IPS DF 6.9 (cell line): ENCODE data around the gene DTX3.
A peak's percentile ranks its signal among the peaks of the same experiment; 100 is the strongest.

Experiments used
- DNase-seq: peaks from one replicate; pipeline ENCODE4 v3.0.0-alpha.2; 2013; ENCODE audit warnings: low read depth, low spot score
- H3K27ac ChIP-seq: one replicate; pipeline ENCODE4 v1.5.1; 2013; ENCODE audit warnings: low read length, control low read depth
- H3K27me3 ChIP-seq: 2 replicates; pipeline ENCODE4 v1.6.1; 2013; ENCODE audit warnings: mild to moderate bottlenecking, low read length; ENCODE audit not compliant: control insufficient read depth, insufficient read depth
- H3K36me3 ChIP-seq: 2 replicates; pipeline ENCODE4 v1.6.1; 2013; ENCODE audit warnings: low read length; ENCODE audit not compliant: control insufficient read depth, insufficient read depth
- H3K4me1 ChIP-seq: 2 replicates; pipeline ENCODE4 v1.6.1; 2013; ENCODE audit warnings: low read length; ENCODE audit not compliant: control insufficient read depth, insufficient read depth
- H3K4me3 ChIP-seq: 2 replicates; pipeline ENCODE4 v1.5.1; 2013; ENCODE audit warnings: mild to moderate bottlenecking, low read length
- H3K9me3 ChIP-seq: 2 replicates; pipeline ENCODE4 v1.6.1; 2013; ENCODE audit warnings: low read length, inconsistent platforms; ENCODE audit not compliant: control insufficient read depth, insufficient read depth
- WGBS: extraction: QIAGEN DNeasy Blood & Tissue Kit; methylation state at CpG from one replicate; pipeline ENCODE4 v1.1.7; 2013; ENCODE audit warnings: mixed read lengths, missing lambda C conversion rate; ENCODE audit not compliant: insufficient read length, insufficient coverage; 5-methylcytosine and 5-hydroxymethylcytosine counted together

The DTX3 gene

DNA sequence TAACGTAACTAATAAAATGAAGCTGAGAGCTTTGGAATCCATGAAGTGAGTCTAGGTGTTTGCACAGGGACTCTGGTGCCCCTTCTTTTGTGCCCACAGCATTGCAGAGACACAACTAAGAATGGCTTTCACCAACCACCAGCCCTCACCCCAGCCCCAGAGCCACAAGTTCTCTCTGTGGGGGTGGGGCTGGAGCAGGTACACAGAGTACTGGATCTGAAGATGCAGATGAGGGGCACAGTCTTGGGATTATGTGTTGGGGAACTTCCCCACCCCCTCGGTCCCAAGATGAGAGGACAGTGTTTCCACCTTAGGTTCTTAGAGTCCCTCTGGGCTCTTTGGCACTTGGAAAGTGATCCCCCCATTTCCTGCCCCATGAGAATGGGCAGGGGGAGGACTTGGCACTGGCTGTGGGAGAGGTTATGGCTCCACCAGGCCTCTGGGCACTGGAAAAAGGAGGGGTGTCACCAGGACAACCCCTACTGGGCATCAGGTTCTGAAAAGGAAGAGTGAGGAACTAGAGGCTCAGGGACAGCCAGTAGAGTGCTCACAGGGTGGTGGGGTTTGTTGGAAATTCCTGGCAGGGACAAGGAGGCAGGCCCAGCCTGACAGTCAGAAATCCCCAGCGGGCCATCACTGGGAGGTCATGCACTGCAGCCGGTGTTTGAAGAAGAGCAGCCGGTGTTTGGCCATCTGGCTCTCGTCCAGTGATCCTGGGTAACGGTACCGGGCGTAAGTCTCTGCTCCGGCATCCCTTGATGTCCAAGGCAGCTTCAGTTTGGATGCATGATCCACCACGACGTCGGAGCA is 21.7 kb downstream of the DTX3 start:
- Histone ChIP-seq H3K4me3 (no peak overlapping the region), H3K36me3 (no peaks in the 10 kb centered on the region), H3K27me3 (peaks cover 95% of the 10 kb centered on the region), H3K9me3 (no peaks in the 10 kb centered on the region), H3K27ac (no peak overlapping the region), H3K4me1 (peaks cover 8% of the 10 kb centered on the region)
- no CpG with 5 or more reads among the region's 13 CpGs for WGBS
- no peak for DNase-seq

DNA sequence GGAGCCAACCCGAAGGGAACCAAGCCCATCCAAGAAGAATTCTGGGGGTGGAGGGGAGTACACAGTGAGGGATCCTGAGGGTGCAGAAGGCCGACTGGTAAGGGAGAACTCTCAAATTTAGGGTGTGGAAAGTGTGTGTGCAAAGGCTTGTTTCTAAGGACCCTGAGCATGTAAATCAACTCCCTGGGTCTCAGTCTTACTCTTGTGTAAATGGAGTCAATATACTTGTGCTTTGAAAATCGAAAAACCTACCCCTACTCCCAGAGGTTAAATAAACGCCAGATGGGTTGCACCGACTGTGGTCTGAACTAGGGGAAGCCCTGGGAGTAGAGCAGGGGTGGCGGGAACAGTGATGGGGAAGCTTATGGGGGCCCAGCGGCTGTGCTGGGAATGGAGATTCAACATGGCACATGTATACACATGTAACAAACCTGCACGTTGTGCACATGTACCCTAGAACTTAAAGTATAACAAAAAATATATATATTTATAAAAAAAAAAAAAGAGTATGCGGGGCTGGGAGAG is 22.4 kb downstream of the DTX3 start:
- no peak overlapping the region for H3K4me3 ChIP-seq
- H3K9me3 ChIP-seq = no peaks in the 10 kb centered on the region
- H3K4me1 ChIP-seq = peaks cover 8% of the 10 kb centered on the region
- no peaks in the 10 kb centered on the region for H3K36me3 ChIP-seq
- H3K27ac ChIP-seq = no peak overlapping the region
- H3K27me3 ChIP-seq = peaks cover 96% of the 10 kb centered on the region
- WGBS = no CpG with 5 or more reads among the region's 9 CpGs
- no peak for DNase-seq

DNA sequence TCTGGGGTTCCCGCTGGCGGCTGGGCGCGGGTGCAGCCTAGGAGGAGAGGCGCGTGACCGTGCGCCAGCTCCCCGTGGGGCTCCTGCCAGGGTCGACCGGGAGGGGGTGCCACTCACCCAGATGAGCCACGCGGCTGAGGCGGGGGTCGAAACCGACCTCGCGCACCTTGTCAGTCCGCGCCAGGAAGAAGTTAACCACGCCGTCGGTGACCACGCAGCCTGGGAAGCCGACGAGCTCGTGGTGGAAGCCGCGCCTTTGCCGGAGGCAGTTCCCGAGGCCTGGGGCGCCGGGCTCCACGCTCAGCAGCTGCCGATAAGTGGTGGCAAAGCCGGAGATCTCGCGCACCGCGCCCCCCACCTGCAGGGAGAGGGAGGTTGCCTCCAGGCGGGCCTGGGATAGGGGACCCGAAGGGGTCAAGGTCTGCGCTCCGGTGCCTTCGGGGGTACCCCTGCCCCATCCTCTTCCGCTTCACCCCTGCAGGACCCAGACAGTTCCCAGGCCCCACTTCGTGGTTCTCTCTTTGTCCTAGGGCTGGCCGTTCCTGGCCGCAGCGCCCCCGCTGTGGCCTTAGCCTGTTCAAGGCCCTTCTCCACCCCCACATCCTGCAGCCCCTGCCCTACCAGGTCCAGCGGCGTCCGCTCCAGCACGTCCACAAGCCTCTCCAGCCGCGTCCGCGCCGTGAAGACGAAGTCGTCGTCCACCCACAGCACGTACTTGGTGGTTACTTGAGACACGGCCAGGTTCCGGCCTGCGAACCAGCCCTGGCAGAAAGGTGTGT is 23.1 kb downstream of the DTX3 start:
- WGBS = no CpG with 5 or more reads among the region's 67 CpGs
- H3K27me3 ChIP-seq = peaks cover 91% of the 10 kb centered on the region
- H3K4me3 ChIP-seq = peak overlapping the region; percentile 25; the same call in 1 of the 2 replicates
- no peaks in the 10 kb centered on the region for H3K36me3 ChIP-seq
- peaks cover 8% of the 10 kb centered on the region for H3K4me1 ChIP-seq
- no peak overlapping the region for H3K27ac ChIP-seq
- DNase-seq = no peak
- H3K9me3 ChIP-seq = no peaks in the 10 kb centered on the region

DNA sequence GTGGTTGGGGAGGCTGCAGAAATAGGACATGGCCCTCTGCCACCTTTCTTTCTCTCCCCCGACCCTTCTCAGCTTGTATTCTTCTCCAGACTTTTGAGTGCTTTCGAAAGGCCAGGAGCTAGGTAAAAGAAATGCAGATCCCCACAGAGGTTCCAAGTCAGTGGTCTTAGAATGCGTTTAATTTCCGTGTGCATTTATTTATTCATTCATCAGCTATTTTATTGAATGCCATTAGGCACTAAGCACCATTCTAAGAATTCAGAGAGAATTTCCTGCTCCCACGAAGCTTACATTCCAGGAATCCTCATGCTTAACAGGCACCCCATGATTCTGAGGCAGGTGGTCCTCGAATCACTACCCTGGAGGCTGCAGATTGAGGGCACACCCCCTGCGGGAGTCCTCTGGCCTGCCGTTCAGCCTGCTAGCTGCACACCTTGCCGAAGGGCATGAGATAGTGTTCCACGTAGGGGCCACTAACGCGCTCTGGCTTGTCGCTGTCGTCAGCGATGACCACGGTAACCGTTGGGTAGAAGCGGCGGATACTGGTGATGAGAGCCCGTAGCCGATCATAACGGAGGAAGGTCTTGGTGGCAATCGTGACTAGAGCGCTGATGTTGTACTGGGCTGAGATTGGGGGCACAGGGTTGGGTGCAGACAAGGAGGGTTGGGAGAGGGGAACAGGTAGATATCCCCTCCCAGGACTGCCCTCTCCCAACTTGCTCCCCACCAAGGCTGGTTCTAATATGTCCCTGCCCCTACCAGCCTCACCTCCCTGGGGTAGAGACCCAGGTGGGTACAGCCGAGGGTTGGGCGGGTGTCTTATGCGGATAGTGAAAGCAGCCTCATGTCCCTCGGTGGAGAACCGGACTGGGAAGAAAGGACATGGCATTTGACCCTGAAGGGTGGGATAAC is 23.9 kb downstream of the DTX3 start:
- DNase-seq = no peak
- no peak overlapping the region for H3K27ac ChIP-seq
- peaks cover 85% of the 10 kb centered on the region for H3K27me3 ChIP-seq
- no CpG with 5 or more reads among the region's 29 CpGs for WGBS
- no peaks in the 10 kb centered on the region for H3K9me3 ChIP-seq
- no peak overlapping the region; the same call in 1 of the 2 replicates for H3K4me3 ChIP-seq
- no peaks in the 10 kb centered on the region for H3K36me3 ChIP-seq
- peaks cover 8% of the 10 kb centered on the region for H3K4me1 ChIP-seq

DNA sequence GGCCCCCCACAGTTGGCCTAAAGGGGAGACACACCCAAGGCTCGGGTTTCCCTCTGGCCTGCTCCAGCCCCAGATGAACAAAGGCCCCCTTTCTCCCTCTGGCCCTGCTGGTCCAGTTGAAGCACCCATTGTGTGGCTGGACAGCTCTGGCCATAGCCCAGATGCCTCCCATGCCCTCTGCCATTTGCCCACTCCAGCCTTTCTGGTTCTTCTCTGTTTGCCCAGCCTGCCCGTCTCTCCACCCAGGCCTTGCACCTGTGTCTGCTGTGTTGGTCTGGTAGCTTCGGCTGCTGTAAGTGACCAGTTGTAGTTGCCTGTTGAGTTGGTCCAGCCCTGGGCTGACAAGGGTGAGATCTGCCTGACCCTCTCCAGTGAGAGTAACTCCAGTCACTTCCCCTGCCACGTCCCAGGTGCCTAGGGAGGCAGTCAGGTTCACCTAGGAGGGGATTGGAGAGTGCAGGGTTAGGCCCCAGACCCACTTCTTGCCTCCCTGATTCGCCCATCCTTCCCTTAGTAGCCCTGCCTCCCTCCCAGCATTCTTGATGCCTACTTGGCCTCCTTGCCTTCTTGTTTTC is 25.4 kb downstream of the DTX3 start:
- Histone ChIP-seq H3K27ac (no peak overlapping the region), H3K9me3 (no peaks in the 10 kb centered on the region), H3K4me3 (no peak overlapping the region), H3K27me3 (peaks cover 70% of the 10 kb centered on the region), H3K36me3 (no peaks in the 10 kb centered on the region), H3K4me1 (peaks cover 8% of the 10 kb centered on the region)
- WGBS = no CpG with 5 or more reads among the region's 5 CpGs
- DNase-seq = no peak

DNA sequence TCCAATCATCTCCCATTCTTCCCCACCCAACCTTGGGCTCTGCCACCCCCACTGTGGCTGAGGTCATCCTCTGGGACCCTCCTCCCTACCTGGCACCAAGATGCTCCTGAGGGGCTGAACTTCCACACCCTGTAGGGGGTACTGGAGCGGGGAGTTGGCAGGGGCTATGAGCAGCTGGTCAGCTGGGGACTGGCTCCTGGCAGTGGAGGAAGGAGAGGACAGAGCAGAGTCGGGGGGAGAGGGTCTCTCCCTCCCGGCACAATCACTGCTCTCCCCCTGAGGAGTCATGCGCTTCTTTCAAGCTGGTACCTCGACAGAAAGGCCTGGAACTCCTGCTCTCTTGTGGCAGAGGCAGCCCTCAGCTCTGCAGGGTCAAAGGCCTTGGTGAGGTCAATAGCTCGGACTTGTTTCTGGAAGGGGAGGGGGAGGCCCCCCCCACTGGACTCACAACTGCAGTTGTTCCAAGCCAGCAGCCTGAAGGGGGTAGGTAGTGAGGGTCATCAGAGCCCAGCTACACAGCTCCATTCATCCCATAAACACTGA is 26.3 kb downstream of the DTX3 start:
- Histone ChIP-seq H3K4me1 (peaks cover 8% of the 10 kb centered on the region), H3K36me3 (no peaks in the 10 kb centered on the region), H3K4me3 (no peak overlapping the region), H3K27ac (no peak overlapping the region), H3K9me3 (no peaks in the 10 kb centered on the region), H3K27me3 (peaks cover 61% of the 10 kb centered on the region)
- DNase-seq = no peak
- WGBS = no CpG with 5 or more reads among the region's 6 CpGs

DNA sequence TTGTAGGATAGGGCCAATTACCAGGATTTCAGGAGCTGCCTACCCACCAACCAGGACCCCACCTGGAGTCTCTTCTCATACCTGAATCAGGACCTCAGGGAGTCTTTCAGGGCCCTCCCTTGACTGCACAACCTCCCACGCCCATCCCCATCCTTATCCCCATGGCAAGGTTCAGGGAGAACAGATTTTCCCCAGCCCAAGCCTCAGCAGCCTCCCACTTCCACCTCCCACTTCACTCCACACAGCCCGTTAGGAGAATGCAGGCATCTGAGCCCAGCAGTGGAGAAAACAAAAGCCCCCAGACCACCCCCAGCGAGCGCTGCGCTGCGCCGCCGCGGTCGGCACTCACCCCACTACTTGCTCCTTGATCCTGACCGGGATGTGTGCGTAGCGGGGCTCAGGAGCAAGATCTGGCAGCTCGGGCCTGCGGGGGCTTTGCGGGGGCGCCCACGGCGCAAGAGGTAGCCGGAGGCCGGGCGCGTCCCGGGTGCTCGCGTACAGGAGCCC is 27.0 kb downstream of the DTX3 start:
- WGBS = no CpG with 5 or more reads among the region's 26 CpGs
- H3K36me3 ChIP-seq = no peaks in the 10 kb centered on the region
- H3K4me3 ChIP-seq = peak overlapping the region; percentile 45; the same call in 1 of the 2 replicates

DNA sequence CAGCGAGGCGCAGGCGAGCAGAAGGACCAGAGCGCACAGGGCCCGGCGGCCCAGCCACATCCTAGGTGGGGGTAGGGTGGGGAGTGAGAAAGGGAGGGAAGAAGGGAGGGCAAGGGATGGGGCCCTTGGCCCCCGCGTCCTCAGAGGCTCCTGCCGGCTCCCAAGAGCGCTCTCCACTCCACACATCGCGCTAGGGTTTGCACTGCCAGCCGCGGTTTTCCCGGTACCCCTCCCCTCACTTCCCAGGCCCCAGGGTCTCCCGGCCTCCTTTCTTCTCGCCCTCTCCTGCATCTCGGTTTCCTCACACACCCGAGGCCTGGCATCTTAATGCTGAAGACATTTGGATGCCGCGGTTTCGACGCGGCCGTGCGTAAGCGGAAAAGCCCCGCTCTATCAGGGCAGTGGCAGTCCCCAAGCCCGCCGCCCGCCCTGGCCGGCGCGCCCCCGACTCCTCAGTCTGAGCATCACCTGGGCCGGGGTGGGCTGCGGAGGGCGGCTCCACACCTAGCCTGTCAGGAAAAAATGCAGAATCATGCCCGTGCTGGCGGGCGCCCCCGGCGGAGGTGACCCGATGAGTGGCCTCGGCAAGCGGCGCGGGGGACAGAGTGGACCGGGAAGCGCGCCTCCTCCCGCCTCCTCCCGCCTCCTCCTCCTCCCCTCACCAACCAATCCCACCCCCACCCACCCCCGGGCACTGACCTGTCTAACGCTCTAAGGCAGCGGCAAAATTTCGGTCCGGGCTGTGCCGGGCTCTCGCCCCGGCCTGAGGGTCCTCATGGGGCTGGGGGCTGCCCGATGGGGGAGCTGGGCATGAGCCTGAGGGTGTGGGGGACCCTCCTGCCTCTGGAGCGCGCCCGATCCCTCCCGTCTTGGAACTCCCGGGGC is 27.7 kb downstream of the DTX3 start:
- WGBS = no CpG with 5 or more reads among the region's 67 CpGs
- H3K27me3 ChIP-seq = peaks cover 48% of the 10 kb centered on the region
- H3K27ac ChIP-seq = no peak overlapping the region

More for the DNA sequence above, 27.0 kb downstream of the DTX3 start:
- H3K27me3 ChIP-seq = peaks cover 54% of the 10 kb centered on the region
- H3K27ac ChIP-seq = no peak overlapping the region
- H3K9me3 ChIP-seq = no peaks in the 10 kb centered on the region
- DNase-seq = no peak
- peaks cover 8% of the 10 kb centered on the region for H3K4me1 ChIP-seq

More for the DNA sequence above, 27.7 kb downstream of the DTX3 start:
- peak overlapping the region; percentile 45; the same call in 1 of the 2 replicates for H3K4me3 ChIP-seq
- no peak for DNase-seq
- H3K4me1 ChIP-seq = peaks cover 8% of the 10 kb centered on the region
- no peaks in the 10 kb centered on the region for H3K36me3 ChIP-seq
- H3K9me3 ChIP-seq = no peaks in the 10 kb centered on the region
